Ovary (tissue), 3 donors: ENCODE measurements around the gene MOBP.

Source experiments
- CTCF ChIP-seq, 3 donors: fragments of 450-650 bp in 2 of 3; fragments of 200-600 bp in 1 of 3; IDR thresholded peaks; one replicate each; pipeline versions ENCODE4 v1.5.1 to v1.8.0; 2016 to 2022; ENCODE audit warnings: antibody characterized with exemption in 3 of 3, mild to moderate bottlenecking in 1 of 3
- POLR2A ChIP-seq: fragments of 450-650 bp; IDR thresholded peaks from one replicate; pipeline ENCODE4 v1.6.1; 2017; ENCODE audit warnings: antibody characterized with exemption, mild to moderate bottlenecking, moderate library complexity
- donor health status: DM: no; HTN: no; CAD: no.

- TF ChIP-seq CTCF (IDR thresholded peaks at IDR 0.05), result no peak
- TF ChIP-seq POLR2A, result no peak
Measured at GRCh38 chr3:39419742-39420315, 47.7 kb upstream of the MOBP start.
